Measurements from ENCODE around the gene ABCB1. TPM values are rescaled to one million over a fixed set of nuclear protein-coding genes. Genes with fewer than 3 reads are reported as not detected.

ABCB1 gene
- total and polyA plus RNA-seq, 2 of the 8 experiments (the other 6 are each of a cell fraction or from before 2014, with no cell fraction given), result 0.51 to 1.2 TPM

- no peak overlapping the region for H4K5ac ChIP-seq (ENCODE audit: insufficient read length, low read depth, low read length)
- H3K79me1 ChIP-seq (ENCODE audit: low read depth, low read length), result no peaks in the 10 kb centered on the region
- H3K36me3 ChIP-seq (ENCODE audit: control insufficient read depth in 2 of 4, insufficient read depth in 4 of 4, low read length in 3 of 4), result no peaks in the 10 kb centered on the region
- no peaks in the 10 kb centered on the region for H3K23me2 ChIP-seq (ENCODE audit: low read depth, low read length)
- H3K23ac ChIP-seq (ENCODE audit: insufficient read length), result no peak overlapping the region
- CTCF ChIA-PET (ENCODE audit: partially characterized antibody), result interaction anchor here (1.5 kb wide), 1 partner anchor 16 kb away, joined by 6 read pairs; no protein-coding TSS in a partner anchor
- no peak overlapping the region for H2BK120ac ChIP-seq (replicated peaks; ENCODE audit: low read depth, low read length)
- no peak overlapping the region for H2BK12ac ChIP-seq (ENCODE audit: low read depth, low read length)
- no peak overlapping the region for H3K14ac ChIP-seq (ENCODE audit: insufficient read length)
- no peak overlapping the region for H2AK5ac ChIP-seq (ENCODE audit: low read depth, low read length)
- DNase-seq (ENCODE audit: low read depth in 1 of 2, low spot score in 2 of 2) (no peak), FAIRE-seq (no peak)
- no peak overlapping the region for H2BK20ac ChIP-seq (ENCODE audit: low read length)
- H4K91ac ChIP-seq (replicated peaks; ENCODE audit: insufficient read length, low read length), result no peak overlapping the region
- H3K4ac ChIP-seq (replicated peaks; ENCODE audit: insufficient read length, low read depth, low read length), result no peak overlapping the region
- no peak overlapping the region for H3K9ac ChIP-seq (replicated peaks in 1 of 4; ENCODE audit: extremely low read depth in 1 of 4, low read depth in 3 of 4, low read length in 3 of 4)
- no peak overlapping the region for H4K8ac ChIP-seq (ENCODE audit: extremely low read depth, insufficient read depth, low read length)
- H3K4me2 ChIP-seq (ENCODE audit: insufficient read depth in 1 of 2, low read depth in 2 of 2, low read length in 2 of 2), result no peak overlapping the region
- 0 out of 2 replicates have a peak overlapping the region, but pooled peaks have one; percentile 5 for H2AFZ ChIP-seq (ENCODE audit: low read length)
- H3K4me3 ChIP-seq (ENCODE audit: extremely low read depth in 1 of 4, insufficient read depth in 2 of 4, low read depth in 3 of 4, low read length in 4 of 4), result no peak overlapping the region
- POLR2A ChIA-PET (ENCODE audit: partially characterized antibody), result no interaction called here
- no peak overlapping the region for H2BK15ac ChIP-seq (ENCODE audit: low read length)
- H3K79me2 ChIP-seq (ENCODE audit: control insufficient read depth in 1 of 2, insufficient read depth in 2 of 2, low read length in 2 of 2), result no peaks in the 10 kb centered on the region
- H2BK5ac ChIP-seq (ENCODE audit: low read depth, low read length), result no peak overlapping the region
- H3K27me3 ChIP-seq (replicated peaks in 1 of 4; ENCODE audit: control insufficient read depth in 3 of 4, extremely low read depth in 1 of 4, insufficient read depth in 3 of 4, low read length in 3 of 4), result no peaks in the 10 kb centered on the region
- no peaks in the 10 kb centered on the region for H3K4me1 ChIP-seq (replicated peaks in 1 of 4; ENCODE audit: control insufficient read depth in 3 of 4, insufficient read depth in 4 of 4, low read length in 3 of 4)
- H3K18ac ChIP-seq (ENCODE audit: extremely low read depth, low read length), result no peak overlapping the region
- no peaks in the 10 kb centered on the region for H4K20me1 ChIP-seq (replicated peaks in 1 of 2; ENCODE audit: control insufficient read depth in 1 of 2, insufficient read depth in 2 of 2, low read length in 2 of 2)
- H3K56ac ChIP-seq (replicated peaks; ENCODE audit: insufficient read length, low read depth, low read length), result no peak overlapping the region
- 60% methylated on average over 1 of the region's 1 CpG; no CpG with 5 or more reads in 1 of the 2 experiments for WGBS, 2 experiments (ENCODE audit: extremely low coverage in 1 of 2, insufficient coverage in 1 of 2, insufficient read length in 1 of 2, insufficient replicate concordance in 2 of 2, low coverage in 1 of 2, low lambda C conversion rate in 2 of 2, missing lambda C conversion rate in 1 of 2)
- no peak overlapping the region for H3K27ac ChIP-seq (ENCODE audit: low read depth, low read length)
- H3K9me3 ChIP-seq (ENCODE audit: insufficient read depth in 2 of 2, low read depth in 1 of 2, low read length in 1 of 2), result no peaks in the 10 kb centered on the region
- TF ChIP-seq CREB1 (IDR thresholded peaks at IDR 0.05) (no peak), HDAC6 (IDR thresholded peaks at IDR 0.05; ENCODE audit: low read depth, low read length) (no peak), EZH2 (IDR thresholded peaks at IDR 0.05; ENCODE audit: low read depth, low read length, severe bottlenecking) (no peak), BRCA1 (IDR thresholded peaks at IDR 0.05; ENCODE audit: low read depth, low read length) (no peak), CHD2 (IDR thresholded peaks at IDR 0.05; ENCODE audit: low read length) (no peak), ZNF274 (IDR thresholded peaks at IDR 0.05; ENCODE audit: borderline replicate concordance, extremely low read depth, low read length) (no peak), KDM1A (IDR thresholded peaks at IDR 0.05; ENCODE audit: borderline replicate concordance, low read length) (no peak), CTCF (IDR thresholded peaks at IDR 0.05; ENCODE audit: control extremely low read depth in 1 of 3, insufficient read depth in 1 of 3, low read depth in 1 of 3, low read length in 3 of 3) (no peak), TAF7 (optimal IDR thresholded peaks at IDR 0.05; ENCODE audit: borderline replicate concordance, low read depth, low read length) (no peak), MAFK (IDR thresholded peaks at IDR 0.05; ENCODE audit: low read depth, low read length) (no peak), SP2 (IDR thresholded peaks at IDR 0.05; ENCODE audit: low read length) (no peak), CEBPB (IDR thresholded peaks at IDR 0.05; ENCODE audit: low read depth, low read length) (no peak), BACH1 (IDR thresholded peaks at IDR 0.05; ENCODE audit: low read length) (no peak)
Measured at GRCh38 chr7:87580636-87581035, 20.0 kb downstream of the ABCB1 start.
